PC-3 (cell line): ENCODE results near the gene SPATA6. TPM values are rescaled to one million over a fixed set of nuclear protein-coding genes. Genes with fewer than 3 reads are reported as not detected.
"Not testable (repeated sequence)": the region's sequence is repeated elsewhere in the genome, so short reads cannot be mapped to it uniquely, and the experiment has no call there.

ENCODE experiments used
- ATAC-seq: fragments of 200-7000 bp; cut with Tn5 transposase; 2 replicates; pipeline ENCODE4 v1.9.1; 2020; ENCODE audit warnings: mild to moderate bottlenecking, moderate library complexity
- BruUV-seq: library from RNA; stranded (reverse); fragments of 400-500 nt; replicated peaks from 2 replicates; lab custom pipeline; 2021; lab: Mats Ljungman, UMichigan
- CTCF ChIA-PET: fragments of 300-600 bp; sonication (Branson Sonifier 250); formaldehyde crosslinking; loops from one replicate; lab custom pipeline; 2022; ENCODE audit warnings: antibody characterized with exemption; lab: Charles Lee
- POLR2A ChIA-PET: fragments of 300-600 bp; sonication (Branson Sonifier 250); formaldehyde crosslinking; loops from one replicate; lab custom pipeline; 2022; ENCODE audit warnings: antibody characterized with exemption; ENCODE audit not compliant: unreplicated experiment; lab: Charles Lee
- DNase-seq: peaks from one replicate; pipeline ENCODE4 v3.0.0-alpha.2; 2015
- H2AFZ ChIP-seq: fragments of 300-600 bp; sonication (generic); 2 replicates; pipeline ENCODE4 v1.6.0; 2016; ENCODE audit warnings: antibody characterized with exemption, low read length
- H3F3A ChIP-seq: fragments of 300-600 bp; sonication (generic); one replicate; pipeline ENCODE4 v1.6.0; 2017; ENCODE audit warnings: antibody characterized with exemption, low read length, control low read depth, mild to moderate bottlenecking; ENCODE audit not compliant: unreplicated experiment
- H3K27ac ChIP-seq: fragments of 300-600 bp; sonication (generic); 2 replicates; pipeline ENCODE4 v1.5.1; 2016; ENCODE audit warnings: mild to moderate bottlenecking, low read length
- H3K27me3 ChIP-seq: fragments of 300-600 bp; sonication (generic); 2 replicates; pipeline ENCODE4 v1.6.1; 2016; ENCODE audit warnings: low read length, mixed read lengths
- H3K36me3 ChIP-seq: fragments of 300-600 bp; sonication (generic); 2 replicates; pipeline ENCODE4 v1.6.1; 2016; ENCODE audit warnings: low read depth, mixed run types, low read length, mixed read lengths
- H3K4me1 ChIP-seq: fragments of 300-600 bp; sonication (generic); 2 replicates; pipeline ENCODE4 v1.5.1; 2016; ENCODE audit warnings: low read length; ENCODE audit not compliant: insufficient read depth
- H3K4me2 ChIP-seq: fragments of 300-600 bp; sonication (generic); 2 replicates; pipeline ENCODE4 v1.6.0; 2016; ENCODE audit warnings: low read length
- H3K4me3 ChIP-seq: fragments of 300-600 bp; sonication (generic); 2 replicates; pipeline ENCODE4 v1.5.1; 2016; ENCODE audit warnings: mild to moderate bottlenecking, low read length, mixed read lengths
- H3K79me2 ChIP-seq: fragments of 300-600 bp; sonication (generic); 2 replicates; pipeline ENCODE4 v1.6.1; 2017; ENCODE audit warnings: low read length, mixed read lengths
- H3K9ac ChIP-seq: fragments of 300-600 bp; sonication (generic); 2 replicates; pipeline ENCODE4 v1.6.0; 2016; ENCODE audit warnings: mild to moderate bottlenecking, low read length
- H3K9me2 ChIP-seq: fragments of 300-600 bp; sonication (generic); replicated peaks from 2 replicates; pipeline ENCODE4 v1.6.1; 2016; ENCODE audit warnings: mixed run types, low read length, mixed read lengths
- H3K9me3 ChIP-seq: fragments of 300-600 bp; sonication (generic); 2 replicates; pipeline ENCODE4 v1.6.1; 2016; ENCODE audit warnings: low read length, mixed read lengths
- H4K20me1 ChIP-seq: fragments of 300-600 bp; sonication (generic); 2 replicates; pipeline ENCODE4 v1.6.1; 2016; ENCODE audit warnings: low read length, mixed read lengths
- EZH2 ChIP-seq: fragments of 300-600 bp; sonication (generic); IDR thresholded peaks from one replicate; pipeline ENCODE4 v1.6.1; 2017; ENCODE audit warnings: antibody characterized with exemption, mild to moderate bottlenecking, low read length; ENCODE audit not compliant: unreplicated experiment
- EZH2phosphoT487 ChIP-seq: fragments of 300-600 bp; sonication (generic); IDR thresholded peaks from 2 replicates; pipeline ENCODE4 v1.6.1; 2018; ENCODE audit warnings: mild to moderate bottlenecking, antibody characterized with exemption, low read length, borderline replicate concordance
- intact Hi-C: fragments of 100-400 bp; cut with micrococcal nuclease; formaldehyde crosslinking; loops from 2 replicates; pipeline ENCODE4 v1.9.0; 2023
- total RNA-seq: library from RNA; depleted of rRNA; stranded (reverse); fragments of >200 nt; gene quantifications from 2 replicates; pipeline ENCODE4 v1.2.3, GENCODE V29; 2014
- TF ChIP-seq, protein P1 (sequence below): fragments of 300-600 bp; sonication (generic); conservative IDR thresholded peaks from 2 replicates; pipeline ENCODE4 v1.5.1; 2017; ENCODE audit warnings: antibody characterized with exemption, low read depth, mild to moderate bottlenecking, low read length

The SPATA6 gene
- total RNA-seq, 1 experiment from 2014 or later, result 0.40 TPM

GRCh38 chr1:48442864-48443619, 29.0 kb downstream of the SPATA6 start:
- H2AFZ ChIP-seq, result no peak overlapping the region
- H3K79me2 ChIP-seq, result no peaks in the 10 kb centered on the region
- no peaks in the 10 kb centered on the region for H4K20me1 ChIP-seq
- no peaks in the 10 kb centered on the region for H3K9me3 ChIP-seq
- no peak overlapping the region for H3K4me2 ChIP-seq
- H3K9ac ChIP-seq, result no peak overlapping the region
- ChIA-PET POLR2A (no interaction called here), CTCF (no interaction called here)
- no peak overlapping the region for H3K27ac ChIP-seq
- H3F3A ChIP-seq, result no peaks in the 10 kb centered on the region
- intact Hi-C loops, result no loop called here
- H3K4me1 ChIP-seq, result no peaks in the 10 kb centered on the region
- H3K9me2 ChIP-seq, result no peaks in the 10 kb centered on the region
- H3K4me3 ChIP-seq, result no peak overlapping the region
- no peaks in the 10 kb centered on the region for H3K36me3 ChIP-seq
- no peak for ATAC-seq
- peak; percentile 32 for DNase-seq
- no peak for TF ChIP-seq EZH2
- TF ChIP-seq, protein P1, sequence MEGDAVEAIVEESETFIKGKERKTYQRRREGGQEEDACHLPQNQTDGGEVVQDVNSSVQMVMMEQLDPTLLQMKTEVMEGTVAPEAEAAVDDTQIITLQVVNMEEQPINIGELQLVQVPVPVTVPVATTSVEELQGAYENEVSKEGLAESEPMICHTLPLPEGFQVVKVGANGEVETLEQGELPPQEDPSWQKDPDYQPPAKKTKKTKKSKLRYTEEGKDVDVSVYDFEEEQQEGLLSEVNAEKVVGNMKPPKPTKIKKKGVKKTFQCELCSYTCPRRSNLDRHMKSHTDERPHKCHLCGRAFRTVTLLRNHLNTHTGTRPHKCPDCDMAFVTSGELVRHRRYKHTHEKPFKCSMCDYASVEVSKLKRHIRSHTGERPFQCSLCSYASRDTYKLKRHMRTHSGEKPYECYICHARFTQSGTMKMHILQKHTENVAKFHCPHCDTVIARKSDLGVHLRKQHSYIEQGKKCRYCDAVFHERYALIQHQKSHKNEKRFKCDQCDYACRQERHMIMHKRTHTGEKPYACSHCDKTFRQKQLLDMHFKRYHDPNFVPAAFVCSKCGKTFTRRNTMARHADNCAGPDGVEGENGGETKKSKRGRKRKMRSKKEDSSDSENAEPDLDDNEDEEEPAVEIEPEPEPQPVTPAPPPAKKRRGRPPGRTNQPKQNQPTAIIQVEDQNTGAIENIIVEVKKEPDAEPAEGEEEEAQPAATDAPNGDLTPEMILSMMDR, result no peak
- no peak for TF ChIP-seq EZH2phosphoT487
- no peaks in the 10 kb centered on the region for H3K27me3 ChIP-seq
- no TSS peak for BruUV-seq

DNA sequence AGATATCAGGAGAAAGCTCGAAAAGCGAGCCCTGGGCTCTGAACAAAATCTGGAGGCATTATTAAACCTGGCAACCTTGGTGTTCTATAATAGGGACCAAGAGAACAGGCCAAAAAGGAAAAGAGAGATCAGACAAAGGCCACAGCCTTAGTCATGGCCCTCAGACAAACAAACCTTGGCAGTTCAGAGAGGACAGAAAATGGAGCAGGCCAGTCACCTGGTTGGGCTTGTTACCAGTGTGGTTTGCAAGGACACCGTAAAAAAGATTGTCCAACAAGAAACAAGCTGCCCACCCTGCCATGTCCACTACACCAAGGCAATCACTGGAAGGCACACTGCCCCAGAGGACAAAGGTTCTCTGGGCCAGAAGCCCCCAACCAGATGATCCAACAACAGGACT, 31.2 kb downstream of the SPATA6 start:
- H2AFZ ChIP-seq, H3K27me3 ChIP-seq, ATAC-seq, H3K9me3 ChIP-seq, H3K79me2 ChIP-seq, H3K27ac ChIP-seq, CTCF ChIA-PET, intact Hi-C loops, BruUV-seq, H3K9ac ChIP-seq, H3K4me2 ChIP-seq, POLR2A ChIA-PET, H3K9me2 ChIP-seq, H3K4me1 ChIP-seq, H3K4me3 ChIP-seq, H4K20me1 ChIP-seq, DNase-seq, H3K36me3 ChIP-seq, H3F3A ChIP-seq: not testable (repeated sequence)

DNA sequence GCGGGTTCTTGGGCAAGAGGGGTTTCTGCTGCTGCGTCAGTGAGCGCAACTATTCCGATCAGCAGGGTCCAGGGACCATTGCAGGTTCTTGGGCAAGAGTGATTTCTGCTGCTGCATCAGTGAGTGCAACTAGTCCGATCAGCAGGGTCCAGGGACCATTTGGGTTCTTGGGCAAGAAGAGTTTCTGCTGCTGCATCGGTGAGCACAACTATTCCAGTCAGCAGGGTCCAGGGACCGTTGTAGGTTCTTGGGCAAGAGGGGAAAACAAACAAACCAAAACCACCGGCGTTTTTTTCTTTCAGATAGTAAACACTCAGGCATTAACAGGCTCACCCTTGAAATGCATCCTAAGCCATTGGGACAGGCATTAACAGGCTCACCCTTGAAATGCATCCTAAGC, 32.6 kb downstream of the SPATA6 start:
- BruUV-seq, result no TSS peak
- ChIA-PET CTCF (no interaction called here), POLR2A (no interaction called here)
- no peaks in the 10 kb centered on the region for H4K20me1 ChIP-seq
- H3F3A ChIP-seq, result no peaks in the 10 kb centered on the region
- ATAC-seq, result no peak
- no peak for TF ChIP-seq EZH2
- TF ChIP-seq EZH2phosphoT487, result no peak
- TF ChIP-seq, protein P1, result no peak
- no peak overlapping the region for H3K9ac ChIP-seq
- intact Hi-C loops, result no loop called here
- no peak for DNase-seq
- no peak overlapping the region for H3K27ac ChIP-seq
- H3K4me3 ChIP-seq, result no peak overlapping the region
- no peaks in the 10 kb centered on the region for H3K9me2 ChIP-seq
- no peaks in the 10 kb centered on the region for H3K27me3 ChIP-seq
- no peaks in the 10 kb centered on the region for H3K4me1 ChIP-seq
- H3K4me2 ChIP-seq, result no peak overlapping the region
- H3K9me3 ChIP-seq, result no peaks in the 10 kb centered on the region
- H3K79me2 ChIP-seq, result no peaks in the 10 kb centered on the region
- no peaks in the 10 kb centered on the region for H3K36me3 ChIP-seq
- H2AFZ ChIP-seq, result no peak overlapping the region

- intact Hi-C loops, result not testable (repeated sequence)
Measured at GRCh38 chr1:48437379-48437778, 34.6 kb downstream of the SPATA6 start.

GRCh38 chr1:48435312-48436002, 36.5 kb downstream of the SPATA6 start:
- H3K36me3 ChIP-seq, ATAC-seq, H3K9me3 ChIP-seq, H3K4me2 ChIP-seq, H3K27me3 ChIP-seq, H3K79me2 ChIP-seq, H2AFZ ChIP-seq, H3K9me2 ChIP-seq, H3K9ac ChIP-seq, H3K4me3 ChIP-seq, H3F3A ChIP-seq, CTCF ChIA-PET, H3K4me1 ChIP-seq, intact Hi-C loops, H3K27ac ChIP-seq, BruUV-seq, POLR2A ChIA-PET, H4K20me1 ChIP-seq, DNase-seq: not testable (repeated sequence)

More at GRCh38 chr1:48437379-48437778, 34.6 kb downstream of the SPATA6 start:
- H3F3A ChIP-seq, CTCF ChIA-PET, H3K9me3 ChIP-seq, H3K27me3 ChIP-seq, H3K4me2 ChIP-seq, H3K79me2 ChIP-seq, H3K9me2 ChIP-seq, H2AFZ ChIP-seq, ATAC-seq, H3K4me1 ChIP-seq, H3K9ac ChIP-seq, H3K4me3 ChIP-seq, DNase-seq, BruUV-seq, H3K36me3 ChIP-seq, H4K20me1 ChIP-seq, H3K27ac ChIP-seq: not testable (repeated sequence)
- POLR2A ChIA-PET, result interaction anchor here (0.7 kb wide), 1 partner anchor 1160 kb away, joined by 3 read pairs; no protein-coding TSS in a partner anchor
